GM19468 (cell line): ENCODE results near the gene CAPZB.

Source experiments
- ATAC-seq: cut with Tn5 transposase; IDR thresholded peaks from one replicate; pipeline ENCODE4 v1.9.1; 2021; ENCODE audit warnings: mild to moderate bottlenecking, moderate library complexity, moderate number of reproducible peaks; ENCODE audit not compliant: unreplicated experiment; ENCODE audit errors: extremely low read depth

CAPZB gene

GRCh38 chr1:19475296-19475695 is 10.0 kb downstream of the CAPZB start:
- no peak for ATAC-seq

- no peak for ATAC-seq
Measured at GRCh38 chr1:19472174-19472573, 13.2 kb downstream of the CAPZB start.

- no peak for ATAC-seq
Measured at GRCh38 chr1:19469004-19469403, 16.3 kb downstream of the CAPZB start.

- ATAC-seq, result peak; percentile 30
Measured at GRCh38 chr1:19468397-19468956, 16.9 kb downstream of the CAPZB start.

- ATAC-seq, result no peak
Measured at GRCh38 chr1:19467199-19468187, 17.8 kb downstream of the CAPZB start.

- ATAC-seq, result no peak
Measured at GRCh38 chr1:19466112-19466561, 19.2 kb downstream of the CAPZB start.

- no peak for ATAC-seq
Measured at GRCh38 chr1:19465650-19466049, 19.7 kb downstream of the CAPZB start.

GRCh38 chr1:19465123-19465522 is 20.2 kb downstream of the CAPZB start:
- ATAC-seq, result no peak

GRCh38 chr1:19464696-19465095 is 20.6 kb downstream of the CAPZB start:
- ATAC-seq, result no peak

- ATAC-seq, result no peak
Measured at GRCh38 chr1:19463504-19463803, 21.9 kb downstream of the CAPZB start.

- ATAC-seq, result peak; percentile 31
Measured at GRCh38 chr1:19462781-19463503, 22.4 kb downstream of the CAPZB start.

GRCh38 chr1:19461220-19461554 is 24.2 kb downstream of the CAPZB start:
- no peak for ATAC-seq

GRCh38 chr1:19460535-19461219 is 24.7 kb downstream of the CAPZB start:
- ATAC-seq, result no peak

GRCh38 chr1:19458815-19459417 is 26.4 kb downstream of the CAPZB start:
- ATAC-seq, result no peak

GRCh38 chr1:19457607-19458006 is 27.7 kb downstream of the CAPZB start:
- no peak for ATAC-seq

GRCh38 chr1:19456968-19457441 is 28.3 kb downstream of the CAPZB start:
- ATAC-seq, result no peak

- no peak for ATAC-seq
Measured at GRCh38 chr1:19455353-19455752, 30.0 kb downstream of the CAPZB start.

- no peak for ATAC-seq
Measured at GRCh38 chr1:19454265-19455146, 30.8 kb downstream of the CAPZB start.

GRCh38 chr1:19453741-19454201 is 31.6 kb downstream of the CAPZB start:
- no peak for ATAC-seq
